Stimulated activated naive B cell treated with anti-CD40 and anti-IgM and Interleukin-4, amounts not matched to agents 10 μg/mL and 1 μg/mL and 100 μg/mL, for 72 hours (primary cell): Measurements from ENCODE around the gene AFF3.

Experiments used
- ATAC-seq, 2 donors: fragments of 150-1000 bp; cut with Tn5 transposase; replicated peaks; 2 replicates each; pipeline ENCODE4 v1.10.0; 2021; ENCODE audit warnings: moderate library complexity in 1 of 2
- DNase-seq: peaks from one replicate; pipeline ENCODE4 v3.0.0; 2021
- H3K27ac Mint-ChIP-seq: one replicate; pipeline ENCODE4 v1.8.0; 2022; ENCODE audit warnings: mild to moderate bottlenecking, mixed read lengths
- H3K27me3 Mint-ChIP-seq, 2 donors: one replicate each; pipeline ENCODE4 v1.8.0; 2022; ENCODE audit warnings: mixed read lengths in 2 of 2
- H3K36me3 Mint-ChIP-seq, 2 donors: one replicate each; pipeline ENCODE4 v1.8.0; 2022; ENCODE audit warnings: mixed read lengths in 2 of 2, mild to moderate bottlenecking in 1 of 2
- H3K4me1 Mint-ChIP-seq, 2 donors: one replicate each; pipeline ENCODE4 v1.8.0; 2022; ENCODE audit warnings: mixed read lengths in 2 of 2, mild to moderate bottlenecking in 1 of 2
- H3K4me3 Mint-ChIP-seq, 2 donors: one replicate each; pipeline ENCODE4 v1.8.0; 2022; ENCODE audit warnings: mild to moderate bottlenecking in 2 of 2, mixed read lengths in 2 of 2, moderate library complexity in 1 of 2
- H3K9me3 Mint-ChIP-seq, 2 donors: one replicate each; pipeline ENCODE4 v1.8.0; 2022; ENCODE audit warnings: mixed read lengths in 2 of 2, mild to moderate bottlenecking in 1 of 2

Gene AFF3

GRCh38 chr2:100064592-100065428, 77.6 kb downstream of the AFF3 start:
- H3K27me3 Mint-ChIP-seq = no peaks in the 10 kb centered on the region
- ATAC-seq (peak; percentile 76), DNase-seq (no peak)
- H3K9me3 Mint-ChIP-seq = peaks cover 5 to 8% of the 10 kb centered on the region in 2 donors
- peaks cover 56 to 93% of the 10 kb centered on the region in 2 donors for H3K4me1 Mint-ChIP-seq
- peak overlapping the region; percentile 62 for H3K27ac Mint-ChIP-seq
- H3K4me3 Mint-ChIP-seq = peak overlapping the region in 1 of 2 donors; percentile 40
- peaks cover 42 to 74% of the 10 kb centered on the region in 2 donors for H3K36me3 Mint-ChIP-seq

GRCh38 chr2:100064165-100064564, 78.2 kb downstream of the AFF3 start:
- ATAC-seq (peak in 1 of 2 donors; percentile 24), DNase-seq (no peak)
- peak overlapping the region in 1 of 2 donors; percentile 40 for H3K4me3 Mint-ChIP-seq
- H3K27ac Mint-ChIP-seq = peak overlapping the region; percentile 85
- H3K4me1 Mint-ChIP-seq = peaks cover 54 to 93% of the 10 kb centered on the region in 2 donors
- peaks cover 5 to 8% of the 10 kb centered on the region in 2 donors for H3K9me3 Mint-ChIP-seq
- peaks cover 43 to 80% of the 10 kb centered on the region in 2 donors for H3K36me3 Mint-ChIP-seq
- no peaks in the 10 kb centered on the region for H3K27me3 Mint-ChIP-seq

- ATAC-seq (no peak), DNase-seq (no peak)
- Mint-ChIP-seq H3K27ac (peak overlapping the region; percentile 85), H3K9me3 (peaks cover 5 to 8% of the 10 kb centered on the region in 2 donors), H3K27me3 (no peaks in the 10 kb centered on the region), H3K36me3 (peaks cover 43 to 74% of the 10 kb centered on the region in 2 donors), H3K4me1 (peaks cover 47 to 87% of the 10 kb centered on the region in 2 donors), H3K4me3 (peak overlapping the region; percentile 22 to 39)
Measured at GRCh38 chr2:100063459-100063953, 78.9 kb downstream of the AFF3 start.

- ATAC-seq (no peak), DNase-seq (no peak)
- Mint-ChIP-seq H3K27me3 (no peaks in the 10 kb centered on the region), H3K4me1 (peaks cover 43 to 83% of the 10 kb centered on the region in 2 donors), H3K9me3 (peaks cover 5 to 8% of the 10 kb centered on the region in 2 donors), H3K4me3 (peak overlapping the region; percentile 3 to 26), H3K36me3 (peaks cover 49 to 70% of the 10 kb centered on the region in 2 donors), H3K27ac (peak overlapping the region; percentile 92)
Measured at GRCh38 chr2:100062336-100062735, 80.1 kb downstream of the AFF3 start.

- peak; percentile 44 to 51 for ATAC-seq
- Mint-ChIP-seq H3K4me1 (peaks cover 48 to 78% of the 10 kb centered on the region in 2 donors), H3K36me3 (peaks cover 56 to 75% of the 10 kb centered on the region in 2 donors), H3K27ac (peak overlapping the region; percentile 87), H3K27me3 (no peaks in the 10 kb centered on the region), H3K4me3 (no peak overlapping the region), H3K9me3 (peaks cover 5 to 8% of the 10 kb centered on the region in 2 donors)
- DNase-seq = no peak
Measured at GRCh38 chr2:100060875-100061274, 81.5 kb downstream of the AFF3 start.

GRCh38 chr2:100059638-100060037, 82.8 kb downstream of the AFF3 start:
- Mint-ChIP-seq H3K27me3 (no peaks in the 10 kb centered on the region), H3K9me3 (peaks cover 6 to 8% of the 10 kb centered on the region in 2 donors), H3K27ac (no peak overlapping the region), H3K4me3 (no peak overlapping the region), H3K36me3 (peaks cover 59 to 82% of the 10 kb centered on the region in 2 donors), H3K4me1 (peaks cover 50 to 83% of the 10 kb centered on the region in 2 donors)
- ATAC-seq (no peak), DNase-seq (no peak)

- H3K9me3 Mint-ChIP-seq = peaks cover 4 to 5% of the 10 kb centered on the region in 2 donors
- H3K36me3 Mint-ChIP-seq = peaks cover 58 to 77% of the 10 kb centered on the region in 2 donors
- peaks cover 52 to 84% of the 10 kb centered on the region in 2 donors for H3K4me1 Mint-ChIP-seq
- H3K27me3 Mint-ChIP-seq = no peaks in the 10 kb centered on the region
- ATAC-seq (no peak), DNase-seq (no peak)
- H3K4me3 Mint-ChIP-seq = no peak overlapping the region
- peak overlapping the region; percentile 84 for H3K27ac Mint-ChIP-seq
Measured at GRCh38 chr2:100057901-100058261, 84.5 kb downstream of the AFF3 start.

- Mint-ChIP-seq H3K4me1 (peaks cover 40 to 64% of the 10 kb centered on the region in 2 donors), H3K9me3 (peaks cover 0 to 3% of the 10 kb centered on the region in 2 donors), H3K36me3 (peaks cover 46 to 64% of the 10 kb centered on the region in 2 donors), H3K27ac (peak overlapping the region; percentile 90), H3K27me3 (no peaks in the 10 kb centered on the region), H3K4me3 (no peak overlapping the region)
- ATAC-seq = peak in 1 of 2 donors; percentile 17
- no peak for DNase-seq
Measured at GRCh38 chr2:100054426-100054825, 88.0 kb downstream of the AFF3 start.

GRCh38 chr2:100053087-100053885, 89.1 kb downstream of the AFF3 start:
- no peak for DNase-seq
- H3K4me1 Mint-ChIP-seq = peaks cover 45 to 62% of the 10 kb centered on the region in 2 donors
- peaks cover 0 to 3% of the 10 kb centered on the region in 2 donors for H3K9me3 Mint-ChIP-seq
- peaks cover 49 to 67% of the 10 kb centered on the region in 2 donors for H3K36me3 Mint-ChIP-seq
- peak overlapping the region in 1 of 2 donors; percentile 26 for H3K4me3 Mint-ChIP-seq
- H3K27me3 Mint-ChIP-seq = no peaks in the 10 kb centered on the region
- peak overlapping the region; percentile 90 for H3K27ac Mint-ChIP-seq
- peak; percentile 57 to 64 for ATAC-seq

- ATAC-seq (peak in 1 of 2 donors; percentile 28), DNase-seq (no peak)
- Mint-ChIP-seq H3K36me3 (peaks cover 45 to 68% of the 10 kb centered on the region in 2 donors), H3K9me3 (peaks cover 0 to 3% of the 10 kb centered on the region in 2 donors), H3K4me1 (peaks cover 45 to 58% of the 10 kb centered on the region in 2 donors), H3K4me3 (no peak overlapping the region), H3K27ac (peak overlapping the region; percentile 53), H3K27me3 (no peaks in the 10 kb centered on the region)
Measured at GRCh38 chr2:100052650-100053049, 89.7 kb downstream of the AFF3 start.

- Mint-ChIP-seq H3K27ac (peak overlapping the region; percentile 87), H3K4me1 (peaks cover 40 to 50% of the 10 kb centered on the region in 2 donors), H3K4me3 (no peak overlapping the region), H3K36me3 (peaks cover 38 to 60% of the 10 kb centered on the region in 2 donors), H3K27me3 (no peaks in the 10 kb centered on the region), H3K9me3 (peaks cover 0 to 3% of the 10 kb centered on the region in 2 donors)
- DNase-seq = no peak
- ATAC-seq = no peak
Measured at GRCh38 chr2:100051253-100051652, 91.1 kb downstream of the AFF3 start.

- H3K27me3 Mint-ChIP-seq = no peaks in the 10 kb centered on the region
- no peak for ATAC-seq
- H3K27ac Mint-ChIP-seq = peak overlapping the region; percentile 87
- no peak overlapping the region for H3K4me3 Mint-ChIP-seq
- DNase-seq = no peak
- H3K36me3 Mint-ChIP-seq = peaks cover 37 to 59% of the 10 kb centered on the region in 2 donors
- H3K9me3 Mint-ChIP-seq = peaks cover 0 to 3% of the 10 kb centered on the region in 2 donors
- peaks cover 41 to 47% of the 10 kb centered on the region in 2 donors for H3K4me1 Mint-ChIP-seq
Measured at GRCh38 chr2:100050685-100051084, 91.7 kb downstream of the AFF3 start.

- Mint-ChIP-seq H3K27me3 (no peaks in the 10 kb centered on the region), H3K9me3 (no peaks in the 10 kb centered on the region), H3K36me3 (peaks cover 27 to 52% of the 10 kb centered on the region in 2 donors), H3K27ac (no peak overlapping the region), H3K4me3 (no peak overlapping the region), H3K4me1 (peaks cover 34 to 41% of the 10 kb centered on the region in 2 donors)
- ATAC-seq (no peak), DNase-seq (no peak)
Measured at GRCh38 chr2:100046961-100047947, 95.1 kb downstream of the AFF3 start.
